Osteocyte (in vitro differentiated cells): Measurements from ENCODE around the gene METTL5. TPM values are rescaled to one million over a fixed set of nuclear protein-coding genes. Genes with fewer than 3 reads are reported as not detected.

ENCODE experiments used
- DNase-seq: peaks from one replicate; pipeline ENCODE4 v3.0.0; 2021; ENCODE audit warnings: mixed read lengths; ENCODE audit not compliant: unreplicated experiment; ENCODE audit errors: extremely low spot score
- H3K27ac Mint-ChIP-seq: one replicate; pipeline ENCODE4 v1.8.0; 2021; ENCODE audit warnings: mild to moderate bottlenecking, mixed read lengths; ENCODE audit not compliant: unreplicated experiment
- H3K27me3 Mint-ChIP-seq: one replicate; pipeline ENCODE4 v1.8.0; 2021; ENCODE audit warnings: mixed read lengths; ENCODE audit not compliant: unreplicated experiment
- H3K36me3 Mint-ChIP-seq: one replicate; pipeline ENCODE4 v1.8.0; 2021; ENCODE audit warnings: mixed read lengths; ENCODE audit not compliant: unreplicated experiment
- H3K4me1 Mint-ChIP-seq: one replicate; pipeline ENCODE4 v1.8.0; 2021; ENCODE audit warnings: mixed read lengths; ENCODE audit not compliant: unreplicated experiment
- H3K4me3 Mint-ChIP-seq: one replicate; pipeline ENCODE4 v1.8.0; 2021; ENCODE audit warnings: mild to moderate bottlenecking, moderate library complexity, mixed read lengths; ENCODE audit not compliant: unreplicated experiment
- H3K9me3 Mint-ChIP-seq: one replicate; pipeline ENCODE4 v1.8.0; 2021; ENCODE audit warnings: mixed read lengths; ENCODE audit not compliant: unreplicated experiment
- CTCF ChIP-seq: fragments of 200-600 bp; sonication (generic); IDR thresholded peaks from 2 replicates; pipeline ENCODE4 v1.5.0; 2021; ENCODE audit warnings: antibody characterized with exemption, mild to moderate bottlenecking, moderate library complexity
- total RNA-seq: library from RNA; stranded (reverse); gene quantifications from 2 replicates; pipeline ENCODE4 v1.2.1, GENCODE V29; 2021

METTL5 gene
- total RNA-seq, 1 donor from 2014 or later: 37.6 TPM

GRCh38 chr2:169796441-169796840 is 28.3 kb downstream of the METTL5 start:
- Mint-ChIP-seq H3K4me1 (peaks cover 21% of the 10 kb centered on the region), H3K4me3 (no peak overlapping the region), H3K27me3 (no peaks in the 10 kb centered on the region), H3K27ac (no peak overlapping the region), H3K9me3 (no peaks in the 10 kb centered on the region), H3K36me3 (peaks cover 4% of the 10 kb centered on the region)
- no peak for DNase-seq
- no peak for TF ChIP-seq CTCF

- DNase-seq: no peak
- Mint-ChIP-seq H3K27me3 (no peaks in the 10 kb centered on the region), H3K4me3 (no peak overlapping the region), H3K27ac (no peak overlapping the region), H3K9me3 (no peaks in the 10 kb centered on the region), H3K4me1 (peaks cover 13% of the 10 kb centered on the region), H3K36me3 (no peaks in the 10 kb centered on the region)
- TF ChIP-seq CTCF: no peak
These were observed 29.5 kb downstream of the METTL5 start for GRCh38 chr2:169795181-169795580.

- no peak for TF ChIP-seq CTCF
- no peak overlapping the region for H3K27ac Mint-ChIP-seq
- H3K27me3 Mint-ChIP-seq: no peaks in the 10 kb centered on the region
- no peak overlapping the region for H3K4me3 Mint-ChIP-seq
- H3K4me1 Mint-ChIP-seq: peaks cover 6% of the 10 kb centered on the region
- DNase-seq: no peak
- H3K9me3 Mint-ChIP-seq: no peaks in the 10 kb centered on the region
- H3K36me3 Mint-ChIP-seq: no peaks in the 10 kb centered on the region
These were observed 34.1 kb downstream of the METTL5 start for GRCh38 chr2:169790581-169790980.

GRCh38 chr2:169782513-169782912 is 42.2 kb downstream of the METTL5 start:
- no peak overlapping the region for H3K4me3 Mint-ChIP-seq
- no peak for DNase-seq
- H3K27ac Mint-ChIP-seq: no peak overlapping the region
- H3K27me3 Mint-ChIP-seq: no peaks in the 10 kb centered on the region
- H3K9me3 Mint-ChIP-seq: no peaks in the 10 kb centered on the region
- TF ChIP-seq CTCF: no peak
- H3K36me3 Mint-ChIP-seq: no peaks in the 10 kb centered on the region
- peaks cover 10% of the 10 kb centered on the region for H3K4me1 Mint-ChIP-seq

GRCh38 chr2:169781249-169782013 is 43.3 kb downstream of the METTL5 start:
- Mint-ChIP-seq H3K36me3 (no peaks in the 10 kb centered on the region), H3K9me3 (no peaks in the 10 kb centered on the region), H3K4me3 (no peak overlapping the region), H3K4me1 (peaks cover 15% of the 10 kb centered on the region), H3K27me3 (no peaks in the 10 kb centered on the region), H3K27ac (no peak overlapping the region)
- no peak for DNase-seq
- TF ChIP-seq CTCF: no peak
